HEK293T (cell line): ENCODE results near the gene TNFAIP8.

Experiments
- ELF4 ChIP-seq: fragments of 450-650 bp; IDR thresholded peaks from 2 replicates; pipeline ENCODE4 v1.6.1; 2017; ENCODE audit warnings: antibody characterized with exemption
- PKNOX1 ChIP-seq: fragments of 450-650 bp; IDR thresholded peaks from 2 replicates; pipeline ENCODE4 v1.6.1; 2016
- SUZ12 ChIP-seq: fragments of 450-650 bp; IDR thresholded peaks from 2 replicates; pipeline ENCODE4 v1.6.1; 2016; ENCODE audit warnings: mild to moderate bottlenecking
- ZNF384 ChIP-seq: fragments of 450-650 bp; IDR thresholded peaks from 2 replicates; pipeline ENCODE4 v1.6.1; 2016

- no peak for TF ChIP-seq ZNF384
- no peak for TF ChIP-seq ELF4
- no peak for TF ChIP-seq SUZ12
- TF ChIP-seq PKNOX1, result no peak
These were observed 7.8 kb upstream of the TNFAIP8 start for GRCh38 chr5:119347991-119348390.
